HAP-1 (cell line): Measurements from ENCODE around the gene NHS.
"Not testable (repeated sequence)": the region's sequence is repeated elsewhere in the genome, so short reads cannot be mapped to it uniquely, and the experiment has no call there.

Experiments used
- DNase-seq, 2 experiments: peaks; one replicate each; pipeline ENCODE4 v3.0.0-alpha.2; 2016 to 2020; ENCODE audit warnings: low spot score in 2 of 2
- H3K27me3 ChIP-seq: fragments of 250-450 bp; sonication (Bioruptor Pico); 2 replicates; pipeline ENCODE4 v1.5.1; 2020; ENCODE audit warnings: low read depth, mild to moderate bottlenecking, moderate library complexity
- H3K36me3 ChIP-seq: fragments of 250-450 bp; sonication (Bioruptor Pico); replicated peaks from 2 replicates; pipeline ENCODE4 v1.5.1; 2020; ENCODE audit warnings: mild to moderate bottlenecking
- H3K4me1 ChIP-seq: fragments of 250-450 bp; sonication (Bioruptor Pico); 2 replicates; pipeline ENCODE4 v1.5.1; 2020; ENCODE audit warnings: mild to moderate bottlenecking
- H3K4me3 ChIP-seq: fragments of 250-450 bp; sonication (Bioruptor Pico); 2 replicates; pipeline ENCODE4 v1.5.1; 2020; ENCODE audit warnings: mild to moderate bottlenecking, moderate library complexity
- H3K9me3 ChIP-seq: fragments of 250-450 bp; sonication (Bioruptor Pico); 2 replicates; pipeline ENCODE4 v1.5.1; 2020; ENCODE audit warnings: mild to moderate bottlenecking, moderate library complexity
- in situ Hi-C: fragments of 300-500 bp; cut with MboI; formaldehyde crosslinking; loops from 3 replicates; pipeline ENCODE4 v1.14.3; 2020; ENCODE audit warnings: low sequenced_read_pairs, inconsistent platforms, mixed read lengths

Gene NHS

DNA sequence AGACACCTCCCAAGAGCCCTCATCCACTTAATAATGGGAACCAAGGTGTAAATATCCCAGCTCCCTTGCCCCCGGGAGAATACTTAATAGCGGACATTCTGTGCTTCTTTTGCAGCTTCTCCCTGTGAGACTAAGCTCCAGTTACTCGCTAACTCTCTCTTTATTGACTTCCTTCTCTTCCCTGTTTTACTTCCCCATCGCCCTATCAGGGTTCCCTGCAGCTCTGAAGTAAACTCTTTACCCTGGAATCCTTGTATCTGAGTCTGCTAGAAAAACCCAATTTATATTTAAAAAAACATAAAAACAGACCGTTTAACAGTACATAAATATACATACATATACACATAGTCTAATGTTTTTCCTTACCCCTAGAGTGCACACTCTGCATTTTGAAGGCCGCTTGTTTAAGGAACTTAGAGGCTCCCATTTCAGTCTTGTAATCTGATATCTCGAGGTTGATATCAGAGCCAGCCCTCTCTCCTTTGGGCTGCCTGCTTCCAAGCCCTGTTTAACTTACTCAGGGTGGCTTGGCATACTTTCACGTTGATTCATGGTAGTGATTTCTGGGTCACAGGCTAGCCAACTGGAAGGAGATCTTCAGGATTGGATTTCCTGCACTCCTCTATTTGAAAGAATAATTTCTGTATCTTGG, 184.9 kb downstream of the NHS start:
- Histone ChIP-seq H3K27me3 (no peaks in the 10 kb centered on the region), H3K4me3 (no peak overlapping the region), H3K4me1 (peaks cover 6% of the 10 kb centered on the region), H3K9me3 (no peaks in the 10 kb centered on the region), H3K36me3 (no peaks in the 10 kb centered on the region)
- DNase-seq, result no peak
- in situ Hi-C loops, result no loop called here

DNA sequence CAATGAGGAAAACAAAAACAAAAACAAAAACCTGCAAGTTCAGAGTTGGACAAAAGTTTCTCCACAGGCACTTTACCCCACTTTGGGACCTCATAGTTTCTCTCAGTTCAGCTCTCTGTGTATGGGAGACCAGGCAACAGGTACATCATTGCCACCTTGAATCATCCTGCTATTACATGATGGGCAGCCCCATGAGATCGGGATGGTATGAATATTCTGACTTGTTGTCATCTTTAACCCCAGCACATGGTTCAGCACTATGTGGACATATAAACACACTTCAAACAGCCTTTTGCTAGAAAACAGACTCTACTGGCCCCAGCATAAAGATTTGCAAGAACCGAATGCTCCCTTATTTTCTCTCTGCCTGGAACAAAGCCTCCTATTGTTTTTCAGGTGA, 185.4 kb downstream of the NHS start:
- H3K9me3 ChIP-seq, result no peaks in the 10 kb centered on the region
- in situ Hi-C loops, result no loop called here
- H3K27me3 ChIP-seq, result no peaks in the 10 kb centered on the region
- no peak overlapping the region for H3K4me3 ChIP-seq
- peaks cover 6% of the 10 kb centered on the region for H3K4me1 ChIP-seq
- no peak for DNase-seq
- no peaks in the 10 kb centered on the region for H3K36me3 ChIP-seq

DNA sequence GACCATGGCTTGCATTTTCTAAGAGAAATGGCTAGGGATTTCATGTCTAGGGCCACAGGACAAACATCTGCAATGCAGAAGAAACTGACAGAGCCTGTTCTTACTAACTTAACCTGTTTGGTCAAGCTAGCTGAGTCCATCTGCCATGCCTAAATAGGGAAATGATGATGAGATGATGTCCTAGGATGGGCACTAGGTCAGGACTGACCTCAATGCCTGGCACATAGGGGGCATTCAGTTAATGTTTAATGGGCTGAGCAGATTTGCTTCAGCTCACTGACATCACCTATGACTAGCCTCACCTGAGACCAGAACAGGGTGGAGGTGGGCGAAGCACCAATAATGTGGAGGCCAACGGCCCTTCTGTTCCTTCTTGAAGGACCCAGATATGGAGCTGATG, 188.1 kb downstream of the NHS start:
- DNase-seq, result no peak
- Histone ChIP-seq H3K4me3 (no peak overlapping the region), H3K9me3 (no peaks in the 10 kb centered on the region), H3K27me3 (no peaks in the 10 kb centered on the region), H3K4me1 (peaks cover 6% of the 10 kb centered on the region), H3K36me3 (no peaks in the 10 kb centered on the region)
- in situ Hi-C loops, result no loop called here

DNA sequence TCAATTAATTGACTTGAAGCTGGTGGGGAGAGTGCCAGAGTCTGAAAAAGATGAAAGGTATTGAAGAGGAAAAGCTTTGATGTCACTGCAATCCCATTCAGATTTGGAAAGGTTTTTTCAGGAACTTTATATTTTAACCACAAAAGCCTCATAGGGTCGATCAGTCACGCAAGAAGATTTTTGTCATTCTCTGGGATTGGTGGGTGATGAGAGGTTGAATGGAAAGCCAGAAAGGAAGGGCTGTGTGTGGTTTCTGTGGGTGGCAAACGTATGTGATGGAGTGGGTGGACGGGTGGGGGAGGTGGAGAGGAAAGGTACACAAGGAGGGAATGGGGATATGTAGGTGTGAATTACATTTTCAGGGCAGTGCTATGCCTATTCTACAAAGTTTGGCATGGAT, 188.5 kb downstream of the NHS start:
- Histone ChIP-seq H3K27me3 (no peaks in the 10 kb centered on the region), H3K9me3 (no peaks in the 10 kb centered on the region), H3K36me3 (no peaks in the 10 kb centered on the region), H3K4me3 (no peak overlapping the region), H3K4me1 (peaks cover 6% of the 10 kb centered on the region)
- in situ Hi-C loops, result no loop called here
- DNase-seq, result no peak

GRCh38 chrX:17564689-17565409, 189.8 kb downstream of the NHS start:
- Histone ChIP-seq H3K36me3 (no peaks in the 10 kb centered on the region), H3K4me1 (peaks cover 6% of the 10 kb centered on the region), H3K4me3 (no peak overlapping the region), H3K27me3 (no peaks in the 10 kb centered on the region), H3K9me3 (no peaks in the 10 kb centered on the region)
- no peak for DNase-seq
- in situ Hi-C loops, result no loop called here

- Histone ChIP-seq H3K4me3 (no peak overlapping the region), H3K36me3 (no peaks in the 10 kb centered on the region), H3K4me1 (no peaks in the 10 kb centered on the region), H3K9me3 (no peaks in the 10 kb centered on the region), H3K27me3 (no peaks in the 10 kb centered on the region)
- no peak for DNase-seq
- in situ Hi-C loops, result no loop called here
Measured at GRCh38 chrX:17566740-17567139, 191.7 kb downstream of the NHS start.

DNA sequence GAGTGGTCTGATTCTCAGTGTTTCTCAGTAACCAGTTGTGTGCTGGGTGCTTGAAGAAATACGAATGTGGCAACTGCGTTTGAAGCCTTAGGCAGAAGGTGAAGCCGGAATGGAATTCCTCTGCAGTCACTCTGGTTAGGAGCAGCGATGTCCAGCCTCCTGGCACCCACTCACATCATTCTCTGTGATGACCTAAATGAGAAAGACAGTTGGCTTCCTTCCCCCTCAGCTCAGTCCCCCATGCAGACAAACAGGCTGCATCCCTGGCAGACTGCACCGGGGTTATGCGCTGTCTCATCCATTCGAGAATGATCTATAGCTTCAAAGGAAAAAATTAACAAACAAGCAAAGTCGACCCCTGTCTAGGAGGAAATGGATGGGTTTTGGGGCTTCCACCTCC, 192.2 kb downstream of the NHS start:
- Histone ChIP-seq H3K4me1 (no peaks in the 10 kb centered on the region), H3K27me3 (no peaks in the 10 kb centered on the region), H3K36me3 (no peaks in the 10 kb centered on the region), H3K4me3 (no peak overlapping the region), H3K9me3 (no peaks in the 10 kb centered on the region)
- no peak for DNase-seq
- in situ Hi-C loops, result no loop called here

DNA sequence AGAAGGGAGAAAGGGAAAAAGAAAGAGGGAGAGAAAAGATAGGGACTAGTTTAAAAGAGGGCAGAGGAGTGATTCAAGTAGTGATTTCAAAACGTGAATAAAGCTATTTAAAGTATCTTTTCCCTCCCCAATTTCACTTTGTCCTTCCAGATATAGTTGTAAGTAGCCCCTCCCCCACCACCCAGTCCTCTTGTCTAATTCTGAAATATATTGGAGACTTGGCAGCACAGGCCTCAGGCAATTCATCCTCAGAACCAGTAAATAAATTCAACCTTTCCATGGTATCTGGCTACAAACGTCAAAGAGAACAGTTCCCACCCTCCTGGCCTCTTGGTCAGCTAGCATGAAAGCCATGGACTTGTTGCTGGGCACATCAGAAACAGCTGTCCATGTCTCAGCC, 192.8 kb downstream of the NHS start:
- H3K27me3 ChIP-seq, result no peaks in the 10 kb centered on the region
- in situ Hi-C loops, result no loop called here
- DNase-seq, result no peak
- H3K4me3 ChIP-seq, result no peak overlapping the region
- no peaks in the 10 kb centered on the region for H3K9me3 ChIP-seq
- H3K4me1 ChIP-seq, result no peaks in the 10 kb centered on the region
- H3K36me3 ChIP-seq, result no peaks in the 10 kb centered on the region

- H3K9me3 ChIP-seq, in situ Hi-C loops, H3K27me3 ChIP-seq, H3K4me1 ChIP-seq, H3K36me3 ChIP-seq, DNase-seq, H3K4me3 ChIP-seq: not testable (repeated sequence)
Measured at GRCh38 chrX:17568804-17569203, 193.8 kb downstream of the NHS start.

GRCh38 chrX:17579026-17579425, 204.0 kb downstream of the NHS start:
- no peak for DNase-seq
- in situ Hi-C loops, result no loop called here
- Histone ChIP-seq H3K4me1 (peaks cover 15% of the 10 kb centered on the region), H3K9me3 (no peaks in the 10 kb centered on the region; the same call in 1 of the 2 replicates), H3K36me3 (no peaks in the 10 kb centered on the region), H3K4me3 (no peak overlapping the region), H3K27me3 (peaks cover 35% of the 10 kb centered on the region)

DNA sequence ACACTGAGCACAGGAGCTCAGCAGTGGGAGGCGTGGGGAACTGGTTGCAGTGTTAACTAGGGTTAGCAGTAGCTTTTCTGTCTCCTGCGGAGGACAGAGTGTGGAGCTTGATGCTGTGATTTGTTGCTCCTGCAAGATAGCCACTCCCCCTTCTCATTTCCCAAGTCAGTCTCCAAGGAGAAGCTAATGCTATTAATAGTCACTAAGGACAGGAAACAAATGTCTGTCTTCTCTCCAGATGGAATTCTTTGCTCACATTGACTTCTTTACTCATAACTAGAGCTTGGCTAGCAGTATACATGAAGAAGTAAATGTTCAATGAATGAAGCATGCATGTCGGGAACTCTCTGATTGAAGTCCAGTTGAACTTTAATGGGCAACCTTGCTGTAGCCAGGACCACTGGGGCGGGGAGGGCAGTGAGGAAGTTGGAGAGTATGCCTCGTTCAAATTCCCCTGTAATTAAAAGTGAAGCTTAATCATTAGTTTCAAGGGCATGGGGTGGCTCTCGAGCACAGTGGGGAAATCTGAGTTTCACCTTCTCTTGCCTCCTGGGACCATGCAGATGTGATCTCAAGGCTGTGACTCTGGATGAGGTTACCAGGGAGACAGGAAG, 205.6 kb downstream of the NHS start:
- in situ Hi-C loops, result no loop called here
- Histone ChIP-seq H3K9me3 (no peaks in the 10 kb centered on the region; the same call in 1 of the 2 replicates), H3K4me3 (no peak overlapping the region), H3K27me3 (peaks cover 35% of the 10 kb centered on the region), H3K4me1 (peaks cover 17% of the 10 kb centered on the region), H3K36me3 (no peaks in the 10 kb centered on the region)
- no peak for DNase-seq

GRCh38 chrX:17581641-17582040, 206.6 kb downstream of the NHS start:
- Histone ChIP-seq H3K4me3 (no peak overlapping the region), H3K36me3 (no peaks in the 10 kb centered on the region), H3K27me3 (peaks cover 29% of the 10 kb centered on the region), H3K9me3 (no peaks in the 10 kb centered on the region; the same call in 1 of the 2 replicates), H3K4me1 (peaks cover 17% of the 10 kb centered on the region)
- in situ Hi-C loops, result no loop called here
- no peak for DNase-seq

GRCh38 chrX:17584248-17584681, 209.3 kb downstream of the NHS start:
- DNase-seq, result no peak
- H3K36me3 ChIP-seq, result no peaks in the 10 kb centered on the region
- no peak overlapping the region for H3K4me3 ChIP-seq
- no peaks in the 10 kb centered on the region for H3K9me3 ChIP-seq
- in situ Hi-C loops, result no loop called here
- H3K4me1 ChIP-seq, result peaks cover 31% of the 10 kb centered on the region
- H3K27me3 ChIP-seq, result peaks cover 5% of the 10 kb centered on the region

DNA sequence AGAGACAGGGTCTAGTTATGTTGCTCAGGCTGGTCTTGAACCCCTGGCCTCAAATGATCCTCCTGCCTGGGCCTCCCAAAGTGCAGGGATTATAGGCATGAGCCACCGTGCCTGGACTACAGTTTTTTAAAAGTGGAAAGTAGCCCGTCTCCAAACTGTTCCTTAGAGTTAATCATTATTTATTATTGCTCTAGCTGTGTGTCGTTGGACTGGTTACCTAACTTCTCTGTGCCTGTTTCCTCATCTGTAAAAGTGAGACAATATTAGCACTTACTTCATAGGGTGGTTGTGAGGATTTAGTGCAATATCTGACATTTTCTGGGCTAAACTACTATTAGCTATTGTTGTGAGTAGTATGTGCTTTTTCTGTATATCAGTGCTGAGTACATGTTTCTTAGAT, 210.0 kb downstream of the NHS start:
- no peak for DNase-seq
- Histone ChIP-seq H3K27me3 (peaks cover 2% of the 10 kb centered on the region; the same call in 1 of the 2 replicates), H3K4me1 (peaks cover 31% of the 10 kb centered on the region), H3K36me3 (no peaks in the 10 kb centered on the region), H3K4me3 (no peak overlapping the region), H3K9me3 (no peaks in the 10 kb centered on the region)
- in situ Hi-C loops, result no loop called here
